Left renal pelvis (tissue), 4 donors: ENCODE measurements around the gene ASF1B. TPM values are rescaled to one million over a fixed set of nuclear protein-coding genes. Genes with fewer than 3 reads are reported as not detected.

Source experiments
- DNase-seq, 4 donors: peaks; one replicate each; pipeline ENCODE4 v3.0.0-alpha.2; 2013; ENCODE audit warnings: low read depth in 4 of 4, low spot score in 3 of 4
- polyA plus RNA-seq, 4 donors: library from polyadenylated mRNA; unstranded; fragments of 120-200 nt; gene quantifications; one replicate each; pipeline ENCODE4 v1.2.1, GENCODE V29; 2013; ENCODE audit not compliant: insufficient read length in 4 of 4

ASF1B gene
- polyA plus RNA-seq, 4 donors: 15.1 to 19.8 (median 19.4) TPM

- no peak for DNase-seq
Measured at GRCh38 chr19:14112051-14112808, 24.2 kb downstream of the ASF1B start.

DNA sequence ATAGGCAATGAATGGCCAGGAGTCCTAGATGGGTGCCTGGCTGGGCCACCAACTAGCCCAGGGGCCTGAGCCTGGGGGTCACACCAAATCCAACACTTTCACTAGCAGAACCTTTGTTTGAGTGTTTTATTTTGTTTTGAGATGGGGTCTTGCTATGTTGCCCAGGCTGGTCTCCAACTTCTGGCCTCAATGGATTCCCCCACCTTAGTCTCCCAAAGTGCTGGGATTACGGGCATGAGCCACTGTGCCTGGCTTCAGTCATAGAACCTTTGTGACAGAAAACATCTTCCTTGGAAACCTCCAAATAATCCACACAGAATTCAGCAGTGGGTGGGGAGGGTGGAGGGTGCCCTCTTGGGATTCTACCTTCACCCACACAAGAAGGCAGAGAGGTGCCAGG is 24.9 kb downstream of the ASF1B start:
- DNase-seq: no peak

DNA sequence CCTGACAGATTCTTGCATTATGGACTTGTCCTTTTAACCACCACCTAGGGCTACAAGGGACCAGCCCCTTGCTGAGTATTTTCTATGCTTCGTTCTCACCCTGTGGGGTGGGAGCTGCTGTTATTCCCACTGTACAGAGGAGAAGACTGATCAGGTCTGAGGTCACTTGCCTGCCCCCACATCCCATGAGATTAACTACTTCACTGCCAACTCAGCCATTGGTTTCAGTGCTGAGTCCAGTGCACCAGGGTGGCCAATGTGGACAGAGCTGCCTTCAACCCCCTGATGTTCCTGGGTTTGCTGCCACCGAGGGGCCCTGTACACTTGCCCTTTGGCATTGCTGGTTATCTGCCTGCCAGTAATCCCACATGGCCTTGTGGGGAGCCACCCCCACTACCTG is 25.7 kb downstream of the ASF1B start:
- no peak for DNase-seq

DNA sequence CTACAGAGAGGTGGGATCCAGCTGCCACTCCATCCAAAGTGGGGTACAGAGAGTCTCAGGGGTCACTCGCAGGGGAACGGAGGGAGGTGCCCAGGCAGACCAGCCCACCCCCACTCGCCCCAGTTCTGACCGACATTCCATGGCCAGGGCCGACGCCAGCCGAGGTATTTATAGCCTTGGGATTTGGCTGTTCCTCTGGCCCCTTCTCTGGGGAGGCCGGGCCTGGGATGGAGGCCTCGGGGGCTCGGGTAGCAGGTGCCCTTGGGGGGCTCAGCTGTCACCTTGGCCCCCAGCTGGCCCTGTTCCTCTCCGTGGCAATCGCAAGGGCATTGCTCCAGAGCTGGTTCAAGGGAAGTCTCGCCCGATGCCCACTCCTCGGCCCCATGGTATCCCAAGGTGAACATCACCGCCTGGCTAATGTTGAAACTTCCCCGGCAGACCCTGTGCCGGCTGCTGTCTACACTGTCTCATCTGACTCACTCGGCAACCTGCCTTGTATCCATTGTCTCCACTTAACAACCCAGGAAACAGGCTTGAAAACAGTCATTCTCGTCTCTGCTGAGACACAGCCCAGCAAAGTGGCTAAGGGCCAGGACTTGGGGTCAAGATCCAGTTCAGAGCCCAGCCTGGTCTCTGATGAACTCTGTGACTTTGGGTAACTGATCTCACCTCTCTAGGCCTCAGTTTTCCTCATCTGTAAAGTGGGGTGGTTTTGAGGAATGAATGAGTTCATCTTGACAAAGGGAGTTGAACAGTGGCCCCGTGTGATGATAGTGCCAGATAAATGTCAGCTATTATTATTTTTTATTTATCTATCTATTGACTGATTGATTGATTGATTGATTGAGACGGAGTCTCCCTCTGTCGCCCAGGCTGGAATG is 28.6 kb downstream of the ASF1B start:
- DNase-seq: no peak

GRCh38 chr19:14106840-14107239 is 29.5 kb downstream of the ASF1B start:
- DNase-seq: no peak

GRCh38 chr19:14105680-14106079 is 30.7 kb downstream of the ASF1B start:
- no peak for DNase-seq

DNA sequence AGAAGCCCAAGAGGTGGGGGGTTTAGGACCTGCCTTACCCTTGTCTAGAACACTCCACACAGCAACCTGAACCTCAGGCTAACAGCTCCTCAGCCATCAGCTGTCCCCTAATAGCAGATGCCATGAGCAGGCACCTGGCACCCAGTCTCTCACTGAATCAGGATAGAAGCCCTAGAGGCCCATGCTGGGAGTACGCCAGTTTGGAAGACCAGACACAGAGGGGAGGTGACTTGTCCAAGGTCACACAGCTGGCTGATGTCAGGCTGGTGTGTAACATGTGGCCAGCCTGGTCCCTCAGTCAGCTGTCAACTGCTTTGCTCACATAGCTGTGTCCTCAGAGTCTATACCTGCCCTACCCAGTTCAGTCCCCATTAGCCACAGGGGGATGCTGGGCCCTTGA is 33.1 kb downstream of the ASF1B start:
- DNase-seq: no peak

- DNase-seq: no peak
Measured at GRCh38 chr19:14102756-14103155, 33.6 kb downstream of the ASF1B start.

DNA sequence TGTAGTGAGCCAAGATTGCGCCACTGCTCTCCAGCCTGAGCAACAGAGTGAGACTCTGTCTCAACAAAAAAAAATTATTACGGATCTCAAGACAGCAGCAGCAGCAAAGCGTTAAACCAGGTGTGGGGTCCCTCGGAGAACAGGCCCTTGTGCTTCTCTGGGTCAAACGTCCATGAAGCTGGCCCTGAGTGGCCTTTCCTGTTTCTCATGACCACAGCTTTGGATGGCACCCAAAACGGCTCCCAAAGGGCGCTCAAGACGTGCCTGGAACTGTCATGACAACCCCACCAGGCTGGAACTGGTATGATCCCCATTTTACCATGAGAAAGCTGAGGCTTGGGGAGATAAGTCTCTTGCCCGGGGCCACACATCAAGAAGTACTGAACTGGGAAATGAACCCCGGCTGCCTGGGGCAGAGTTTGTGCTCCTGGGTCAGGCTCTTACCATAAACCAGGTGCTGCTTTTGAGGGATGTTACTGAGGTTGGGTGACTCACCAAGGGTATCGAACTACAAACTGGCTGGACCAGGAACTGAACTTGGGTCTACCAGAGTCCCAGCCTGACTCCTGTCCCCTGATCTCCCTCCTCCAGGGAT is 34.2 kb downstream of the ASF1B start:
- DNase-seq: no peak

GRCh38 chr19:14101003-14101545 is 35.3 kb downstream of the ASF1B start:
- DNase-seq: no peak

DNA sequence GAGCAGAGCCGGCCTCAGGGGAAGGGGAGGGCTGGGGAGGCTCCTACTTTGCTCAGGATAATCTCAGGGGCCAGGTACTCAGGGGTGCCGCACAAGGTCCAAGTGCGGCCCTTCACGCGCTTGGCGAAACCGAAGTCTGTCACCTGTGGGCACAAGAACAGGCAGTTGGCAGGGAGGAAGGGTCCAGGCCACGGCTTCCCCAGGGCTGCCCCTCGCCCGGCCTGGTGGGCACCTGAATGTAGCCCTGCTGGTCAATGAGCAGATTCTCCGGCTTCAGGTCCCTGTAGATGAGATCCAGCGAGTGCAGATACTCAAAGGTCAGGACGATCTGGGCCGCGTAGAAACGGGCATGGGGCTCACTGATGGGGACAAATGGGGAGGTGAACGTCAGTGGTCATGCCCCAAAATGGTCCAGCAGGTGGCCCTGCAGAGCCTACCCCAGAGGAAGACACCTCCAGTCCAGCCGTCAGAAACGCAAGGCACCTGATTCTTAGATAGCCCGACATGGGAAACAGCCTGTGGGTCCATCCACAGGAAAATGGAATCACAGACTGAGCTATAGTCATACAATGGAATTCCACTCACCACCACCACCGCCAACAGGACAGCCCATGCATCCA is 38.7 kb downstream of the ASF1B start:
- no peak for DNase-seq

- DNase-seq: no peak
Measured at GRCh38 chr19:14096272-14096992, 40.0 kb downstream of the ASF1B start.

GRCh38 chr19:14094854-14095253 is 41.5 kb downstream of the ASF1B start:
- DNase-seq: no peak

DNA sequence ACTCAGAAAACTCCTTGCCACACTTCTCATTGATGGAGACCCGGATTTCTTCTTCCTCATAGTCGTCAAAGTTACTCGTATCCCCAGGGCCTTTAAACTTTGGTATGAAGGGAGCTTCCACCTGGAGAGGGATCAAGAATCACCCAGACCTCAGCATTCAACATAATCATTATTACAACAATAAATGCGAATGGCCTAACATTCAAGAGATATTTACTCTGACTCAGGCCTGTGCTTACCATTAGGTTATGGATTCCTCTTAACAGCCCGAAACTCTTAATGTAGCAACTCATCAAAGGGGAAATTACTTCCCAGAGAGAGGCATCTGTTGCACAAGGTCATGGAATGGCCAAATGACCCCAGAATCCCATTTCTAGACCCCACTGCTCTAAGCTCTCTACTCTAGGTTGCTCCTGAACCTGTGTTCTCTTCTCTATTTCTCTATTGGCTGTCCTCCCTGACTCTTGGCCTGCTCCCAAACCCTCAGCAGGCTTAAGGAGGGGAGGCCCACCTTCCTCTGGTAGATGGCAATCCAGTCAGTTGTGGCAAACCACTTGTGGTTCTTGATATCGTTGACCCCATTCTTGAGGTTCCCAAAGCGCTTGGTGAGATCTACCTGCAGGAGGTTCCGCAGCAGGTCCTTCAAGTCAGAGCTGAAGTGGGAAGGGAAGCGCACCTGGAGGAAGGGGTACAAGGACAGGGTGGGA is 43.1 kb downstream of the ASF1B start:
- DNase-seq: no peak

DNA sequence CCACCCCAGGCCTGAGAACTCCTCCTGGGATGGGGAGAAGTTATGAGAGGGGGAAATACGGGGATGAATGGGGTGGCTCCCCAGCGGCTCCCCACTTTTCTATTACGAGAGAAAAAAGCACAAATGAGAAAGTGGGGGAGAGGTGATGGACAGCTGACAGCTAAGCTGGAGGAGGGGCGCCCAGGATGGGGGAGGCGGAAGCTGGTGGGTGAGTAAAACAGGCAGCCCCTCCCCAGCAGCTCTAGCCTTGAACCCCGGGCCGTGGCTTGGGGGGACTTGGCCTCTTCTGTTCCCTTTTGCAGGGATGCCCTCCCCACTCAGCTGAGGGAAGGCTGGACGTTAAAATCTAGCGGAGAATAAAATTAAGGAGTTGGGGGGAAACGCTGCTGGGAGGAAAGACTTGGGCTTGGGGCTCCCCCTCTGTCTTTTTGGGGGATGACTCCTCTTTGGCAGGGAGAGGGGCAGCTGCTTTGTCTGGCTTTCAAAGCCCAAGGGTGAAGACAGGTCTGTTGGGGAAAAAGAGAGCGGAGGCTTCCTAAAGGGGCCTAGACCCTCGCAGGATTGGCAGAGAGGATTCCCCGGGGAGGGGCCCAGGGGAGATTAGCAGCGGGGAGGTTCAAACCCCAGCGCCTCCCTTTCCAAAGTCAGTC is 44.5 kb downstream of the ASF1B start:
- DNase-seq: no peak

DNA sequence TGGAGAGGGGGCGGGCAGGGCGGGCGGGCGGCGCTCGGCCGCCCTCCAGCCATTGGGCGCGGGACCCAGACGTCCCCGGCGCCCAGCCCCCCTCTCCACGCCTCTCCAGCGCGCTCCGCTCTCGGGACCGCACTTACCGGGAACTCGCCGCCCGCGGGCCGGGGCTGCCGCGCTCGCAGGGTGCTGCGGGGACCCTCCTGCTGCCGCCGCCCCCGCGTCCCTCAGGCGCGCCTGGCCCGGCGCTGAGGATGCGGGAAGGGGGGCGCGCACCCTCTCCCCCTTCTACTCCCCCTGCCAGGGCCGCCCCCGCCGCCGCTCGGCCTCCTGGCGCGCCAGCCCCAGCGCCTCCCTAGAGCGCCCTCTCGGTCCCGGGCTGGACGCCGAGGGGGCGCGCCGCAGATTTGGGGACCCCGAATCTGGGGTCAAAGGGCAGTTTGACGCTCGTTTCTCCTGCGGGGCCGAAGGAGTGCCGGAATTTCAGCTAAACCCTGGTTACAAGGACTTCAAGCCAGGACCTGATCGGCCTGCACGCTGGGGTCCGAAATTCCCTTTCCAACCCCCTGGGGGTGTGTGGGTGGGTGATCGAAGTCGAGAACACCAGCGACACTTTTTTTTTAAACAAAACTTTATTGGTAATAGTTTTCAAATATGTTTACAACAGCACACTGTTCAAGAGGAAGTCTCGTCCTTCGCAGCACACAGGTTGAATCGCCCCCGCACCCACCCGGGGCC is 45.1 kb downstream of the ASF1B start:
- DNase-seq: no peak

DNA sequence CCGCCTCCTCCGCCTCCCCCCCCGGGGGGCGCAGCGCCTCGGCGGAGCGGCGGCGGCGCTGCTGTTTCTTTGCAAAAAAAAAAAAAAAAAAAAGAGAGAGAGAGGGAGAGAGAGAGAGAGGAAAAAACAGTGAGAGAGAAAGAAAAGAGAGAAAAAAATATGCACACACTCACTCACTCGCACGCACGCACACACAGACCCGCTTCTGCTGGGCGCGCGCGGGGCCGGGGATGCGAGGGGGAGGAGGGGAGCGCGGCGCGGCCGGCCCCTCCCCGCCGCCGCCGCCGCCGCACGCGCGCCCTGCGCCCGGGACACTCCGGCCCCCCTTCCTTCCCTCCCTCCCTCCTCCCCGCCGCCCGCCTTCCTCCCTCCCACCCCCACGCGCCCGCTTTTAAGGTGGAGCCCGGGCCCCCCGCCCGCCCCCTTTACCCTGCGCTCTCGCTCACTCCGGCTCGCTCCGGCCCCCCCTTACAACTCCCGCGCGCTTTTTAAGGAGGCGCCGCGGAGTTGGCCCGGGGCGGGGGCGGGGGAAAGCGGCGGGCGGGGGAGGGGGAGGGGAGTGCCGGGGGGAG is 45.8 kb downstream of the ASF1B start, which contains the start of gene SAMD1:
TSS of gene SAMD1 (minus strand) at position 243 of the 572 bp plus-strand sequence.
- peak in 3 of 4 donors; percentile 81 to 83 (median 83) for DNase-seq
